NCI-H1930 (cell line): ENCODE results near the gene TMEM9.

ENCODE experiments used
- DNase-seq, 2 experiments: peaks; one replicate each; lab custom pipeline; 2025; lab: John Stamatoyannopoulos, UW

Gene TMEM9

DNA sequence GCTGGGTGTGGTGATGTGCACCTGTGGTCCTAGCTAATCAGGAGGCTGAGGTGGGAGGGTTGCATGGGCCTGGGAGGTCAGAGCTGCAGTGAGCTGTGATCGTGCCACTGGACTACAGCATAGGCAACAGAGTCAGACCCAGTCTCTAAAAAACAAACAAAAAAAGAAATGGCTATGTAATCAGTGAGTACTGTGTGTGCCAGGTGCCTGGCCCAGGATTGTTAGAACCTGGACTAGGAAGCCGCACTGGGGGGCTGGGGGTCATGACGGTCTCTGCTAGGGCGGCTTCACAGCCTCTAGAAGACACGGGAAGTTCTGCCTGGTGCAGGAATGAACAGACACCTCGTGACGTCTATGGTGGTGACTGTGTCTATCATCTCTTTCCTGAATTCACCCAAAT, 8.5 kb downstream of the TMEM9 start:
- DNase-seq, result no peak

DNA sequence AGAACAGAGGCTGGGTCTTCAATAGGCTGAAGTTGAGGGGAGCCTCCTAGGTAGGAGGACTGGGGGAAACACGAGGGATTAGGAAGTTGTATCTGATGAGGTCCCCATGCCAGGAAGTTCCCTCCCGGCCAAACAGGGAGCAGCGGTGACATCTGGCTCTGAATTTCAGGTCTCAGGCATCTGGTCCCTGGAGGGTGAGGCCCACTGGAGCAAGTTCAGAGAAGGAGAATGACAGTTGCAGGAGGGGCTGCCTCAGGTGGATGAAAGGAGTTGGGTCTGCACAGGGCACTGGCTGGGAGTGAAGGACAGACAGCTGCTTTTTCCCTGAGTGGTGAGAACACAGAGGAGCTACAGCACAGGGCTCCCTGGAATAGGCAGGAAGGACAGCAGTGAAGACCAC, 9.1 kb downstream of the TMEM9 start:
- no peak for DNase-seq

DNA sequence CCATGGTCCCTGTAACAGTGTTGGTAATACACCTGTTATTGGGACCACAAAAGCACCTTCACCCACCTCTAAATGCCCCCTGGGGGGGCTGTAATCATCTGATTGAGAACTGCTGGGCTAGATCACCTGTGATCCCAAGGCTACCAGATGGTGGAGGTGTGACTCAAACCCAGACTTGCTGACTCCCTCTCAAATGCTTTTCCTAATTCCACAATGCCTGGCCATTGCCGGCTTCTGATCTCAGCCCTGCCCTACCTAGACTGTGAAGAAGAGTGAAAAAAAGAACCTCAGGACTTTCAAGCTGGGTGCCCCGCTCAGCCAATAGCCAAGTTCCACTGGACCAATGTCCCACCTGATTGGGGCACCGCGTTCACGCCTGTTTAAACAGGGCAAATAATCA, 9.6 kb downstream of the TMEM9 start:
- no peak for DNase-seq

DNA sequence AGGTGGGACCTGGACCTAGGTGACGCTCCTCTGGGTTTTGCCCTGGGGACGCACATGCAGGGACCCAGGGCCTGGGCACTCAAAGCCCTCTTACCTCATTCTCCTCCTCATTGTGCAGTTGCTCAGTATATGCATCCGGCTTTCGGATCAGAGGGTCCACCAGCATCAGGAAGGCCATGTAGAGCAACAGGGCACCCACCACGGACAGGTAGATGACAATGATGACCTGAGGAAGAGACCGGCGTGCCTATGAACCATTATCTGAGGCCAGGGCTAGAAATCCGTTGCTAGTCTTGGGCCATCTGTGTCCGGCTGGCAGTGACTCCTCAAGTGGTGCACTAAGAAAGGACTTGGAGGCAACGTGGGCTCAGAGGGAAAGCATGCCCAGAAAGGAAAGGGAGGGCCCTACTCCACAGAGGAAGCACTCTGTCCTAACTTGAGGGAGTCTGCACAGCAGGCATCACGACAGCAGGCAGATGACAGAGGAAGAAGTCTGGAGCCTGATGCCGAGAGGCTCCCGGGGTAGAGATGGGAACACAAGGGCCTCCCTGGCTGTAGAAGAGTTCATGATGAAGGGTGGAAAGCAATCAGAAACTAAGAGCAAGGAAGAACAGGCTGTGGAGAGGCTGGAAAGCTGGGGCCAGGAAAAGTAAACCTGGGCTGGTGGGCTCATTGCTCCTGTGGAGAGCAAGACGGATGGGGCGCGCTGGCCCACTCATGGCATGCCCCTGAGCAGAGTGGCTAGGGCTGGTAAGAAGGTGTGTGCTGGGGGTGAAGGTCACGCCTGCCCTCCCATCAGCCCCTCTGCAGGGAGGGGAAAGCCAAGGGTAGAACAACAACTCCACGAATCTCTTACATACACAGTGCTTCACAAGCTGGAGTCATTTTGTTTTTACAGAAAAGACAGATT, 10.3 kb downstream of the TMEM9 start:
- DNase-seq, result no peak

DNA sequence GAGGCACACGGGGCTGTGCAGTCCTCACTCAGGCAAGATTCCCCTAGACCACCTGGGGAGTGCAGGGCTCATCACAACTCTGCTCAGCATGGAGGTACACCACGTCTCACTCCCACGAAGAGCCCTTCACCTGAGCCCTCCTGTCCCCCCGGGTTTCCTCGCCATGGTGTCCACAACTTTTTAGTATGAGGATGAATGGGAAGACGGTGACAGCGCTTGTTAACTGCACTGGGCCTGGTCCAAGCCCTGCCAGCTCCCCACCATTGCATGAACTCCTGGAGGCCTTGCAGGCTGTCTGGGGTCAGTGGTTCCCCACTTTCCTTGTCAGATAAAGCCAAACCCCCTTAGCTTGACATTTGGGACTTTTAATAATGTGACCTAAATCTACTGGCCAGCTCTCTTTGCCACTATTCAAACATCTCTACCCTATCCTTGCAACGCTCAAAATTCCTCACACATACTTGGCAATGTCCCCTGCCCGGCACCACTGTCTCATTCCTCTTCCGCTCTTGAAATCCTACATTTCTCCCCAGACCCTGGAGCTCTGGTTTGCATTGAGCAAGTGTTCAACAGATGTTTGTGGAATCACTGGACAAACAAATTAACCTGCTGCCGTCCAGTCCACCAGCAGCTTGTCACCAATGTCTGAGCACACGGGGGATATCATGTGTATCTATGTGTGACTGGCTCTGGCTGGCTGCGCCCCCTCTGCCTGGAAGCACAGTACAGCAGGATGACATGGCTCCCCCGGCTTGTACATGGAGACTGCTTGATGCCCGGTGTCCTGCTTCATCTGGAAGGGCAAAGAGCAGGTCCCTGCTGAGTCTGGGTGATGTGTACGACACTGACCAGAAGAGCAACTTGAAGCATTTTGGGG, 11.2 kb downstream of the TMEM9 start:
- no peak for DNase-seq

DNA sequence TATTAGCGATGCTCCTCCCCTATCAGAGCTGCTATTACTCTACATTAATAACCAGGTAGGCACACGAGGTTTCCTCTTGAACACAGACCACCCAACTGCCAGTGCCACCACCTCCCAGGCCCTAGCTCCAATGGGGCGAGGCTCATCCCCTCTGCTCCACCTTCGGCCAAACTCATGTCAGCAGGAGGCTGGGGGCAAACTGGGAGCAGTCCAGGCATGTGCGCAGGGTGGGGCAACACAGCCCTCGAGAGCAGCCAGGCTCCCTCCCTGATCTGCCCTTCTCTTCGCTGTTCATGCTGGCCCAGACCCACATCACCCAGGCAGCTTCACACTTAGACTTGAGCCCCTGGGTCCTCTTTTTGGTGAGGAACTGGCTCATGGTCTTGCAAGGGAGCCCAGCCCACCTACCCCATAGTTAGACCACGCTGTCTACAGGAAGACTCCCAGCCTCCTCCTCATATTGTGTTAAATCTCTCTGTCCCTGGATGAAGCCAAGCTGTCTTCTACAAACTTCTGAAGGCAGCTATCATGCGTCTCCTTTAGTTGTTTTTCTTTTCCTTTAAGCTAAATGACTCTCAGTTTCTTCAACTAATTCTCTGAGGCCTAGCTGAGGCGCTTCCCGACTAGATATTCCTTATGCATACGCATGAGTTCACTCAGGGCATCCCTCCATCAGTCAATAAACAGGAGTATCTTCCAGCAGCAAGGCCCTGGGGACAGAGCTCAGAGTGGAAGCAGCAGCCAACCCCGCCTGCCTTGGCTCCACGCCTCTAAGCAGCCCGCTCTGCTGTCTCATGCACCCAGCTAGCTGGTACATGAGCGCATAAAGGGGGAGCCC, 12.0 kb downstream of the TMEM9 start:
- DNase-seq, result no peak

DNA sequence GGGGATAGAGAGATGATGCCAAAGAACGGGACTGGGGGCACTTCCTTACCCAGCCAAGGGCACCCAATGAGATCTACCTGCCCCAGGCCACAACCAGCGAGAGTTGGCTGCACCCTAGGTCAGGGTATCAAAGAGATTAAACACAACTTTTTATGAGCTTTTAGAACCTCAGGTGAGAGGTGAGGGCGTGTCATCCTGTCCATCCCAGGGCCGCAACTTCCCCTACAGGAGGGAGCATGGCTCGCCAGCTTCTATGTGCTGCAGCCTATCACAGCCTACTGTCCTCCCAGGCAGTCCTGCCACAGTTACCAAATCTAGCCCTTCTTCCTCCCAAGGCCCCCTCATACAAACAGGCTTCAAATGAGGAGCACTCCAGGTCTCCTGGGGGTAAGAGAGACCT, 12.9 kb downstream of the TMEM9 start:
- DNase-seq, result no peak

DNA sequence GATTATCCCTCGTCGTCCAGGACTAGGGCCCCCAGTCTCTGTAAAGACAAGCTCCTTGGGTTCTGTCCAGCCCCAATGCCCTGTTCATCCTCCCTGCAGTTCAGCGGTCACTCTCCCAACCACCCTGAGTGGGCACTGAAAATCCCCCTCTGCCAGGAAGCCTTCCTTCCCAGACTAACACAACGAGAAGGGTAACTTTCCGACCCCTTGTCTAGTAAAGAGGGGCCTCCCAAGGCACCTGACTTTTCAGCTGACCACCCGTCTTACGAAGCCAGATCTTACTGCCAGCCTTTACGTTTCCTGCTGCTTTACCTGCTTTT, 13.4 kb downstream of the TMEM9 start:
- DNase-seq, result no peak

DNA sequence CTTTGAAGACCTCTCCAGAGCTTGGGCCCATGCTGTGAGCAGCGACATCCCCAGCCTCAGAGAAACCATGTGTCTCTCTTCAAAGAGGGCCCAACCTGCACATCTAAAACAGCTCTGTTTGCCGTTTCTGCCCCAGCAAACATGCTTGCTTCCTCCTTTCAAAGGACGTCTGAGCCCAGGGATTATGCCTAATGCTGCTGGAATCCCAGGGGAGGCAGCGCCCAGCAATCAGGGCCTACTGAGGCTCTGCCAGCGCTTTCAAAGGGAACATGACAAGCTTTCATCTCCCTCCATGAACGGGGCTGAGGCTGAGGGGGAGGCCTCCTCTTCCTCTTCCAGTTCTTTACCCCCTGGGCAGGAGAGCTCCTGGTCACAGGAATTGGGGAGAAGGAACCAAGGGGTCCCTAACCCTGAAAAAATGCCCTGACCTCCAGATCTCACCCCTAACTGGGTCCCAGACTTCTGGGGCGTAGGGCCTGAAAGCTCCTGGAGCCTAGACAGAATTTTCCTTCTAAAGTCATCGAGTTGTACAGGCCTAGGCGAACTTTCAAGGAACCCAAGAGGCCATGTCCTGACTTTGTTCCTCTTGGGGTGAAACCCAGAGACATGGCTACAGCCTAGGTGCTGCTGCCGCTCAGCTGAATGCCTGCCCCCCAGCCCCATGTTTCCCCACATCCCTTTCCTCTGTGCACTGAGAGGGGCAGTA, 13.9 kb downstream of the TMEM9 start:
- DNase-seq, result no peak

DNA sequence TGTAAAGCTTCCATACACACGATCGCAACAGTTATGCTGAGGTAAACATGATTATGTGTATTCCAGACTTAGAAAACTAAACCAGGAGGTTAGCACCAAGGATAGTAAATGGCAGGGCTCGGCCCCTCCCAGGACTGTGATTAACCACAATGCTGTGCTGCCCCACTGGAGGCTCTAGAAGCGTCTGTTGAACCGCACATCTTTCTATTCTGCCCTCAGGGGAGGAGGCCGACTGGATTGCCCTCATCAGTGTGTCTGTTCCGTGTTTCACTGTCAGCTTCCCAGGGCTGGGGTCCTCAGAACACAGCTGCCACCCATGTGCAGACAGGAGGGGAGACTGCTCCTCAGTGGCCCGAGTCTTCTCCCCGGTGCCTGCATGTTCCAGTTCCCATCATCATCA, 14.5 kb downstream of the TMEM9 start:
- DNase-seq, result no peak

DNA sequence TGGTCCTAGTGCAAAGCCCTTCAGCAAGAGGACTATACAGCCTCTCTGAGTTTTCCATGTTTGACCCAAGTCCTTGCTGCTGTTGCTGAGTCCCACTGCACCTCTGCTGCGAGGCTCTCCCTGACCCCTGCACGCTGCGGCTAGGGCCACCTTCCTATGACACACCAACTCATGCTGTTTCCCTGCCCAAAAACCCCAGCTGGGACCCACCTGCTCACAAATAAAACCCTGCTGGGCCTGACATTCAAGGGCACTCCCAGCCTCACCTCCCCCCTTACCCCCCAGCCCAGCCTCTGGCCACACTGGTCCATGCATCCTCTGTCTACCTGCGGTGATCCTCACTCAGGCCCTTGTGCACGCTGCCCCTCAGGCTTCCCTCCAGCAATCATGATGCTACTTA, 15.0 kb downstream of the TMEM9 start:
- DNase-seq, result no peak

DNA sequence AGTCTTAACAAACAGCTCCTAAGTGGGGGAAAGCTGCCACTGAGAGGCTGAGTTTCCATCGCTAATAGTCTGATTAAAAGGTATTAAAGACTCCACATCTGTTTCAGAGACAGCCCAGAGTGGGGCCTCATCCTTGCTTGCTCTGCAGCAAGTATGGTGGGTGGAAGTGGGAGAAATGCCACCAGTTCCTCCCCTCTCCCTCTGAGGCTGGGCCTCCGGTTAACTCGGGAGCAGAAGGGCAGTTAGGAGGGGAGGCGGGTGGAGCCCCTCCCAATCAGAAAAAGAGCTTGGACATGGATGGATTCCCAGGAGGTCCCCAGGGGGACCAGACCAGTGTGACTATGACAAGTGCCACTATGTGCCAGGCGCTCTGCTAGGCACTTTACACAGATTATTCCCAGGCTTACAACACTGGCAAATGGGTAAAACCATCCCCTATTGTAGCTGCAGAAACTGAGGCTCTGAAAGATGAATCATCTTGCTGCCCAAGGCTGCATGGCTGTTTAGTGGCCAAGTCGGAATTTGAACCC, 15.9 kb downstream of the TMEM9 start:
- DNase-seq, result no peak

DNA sequence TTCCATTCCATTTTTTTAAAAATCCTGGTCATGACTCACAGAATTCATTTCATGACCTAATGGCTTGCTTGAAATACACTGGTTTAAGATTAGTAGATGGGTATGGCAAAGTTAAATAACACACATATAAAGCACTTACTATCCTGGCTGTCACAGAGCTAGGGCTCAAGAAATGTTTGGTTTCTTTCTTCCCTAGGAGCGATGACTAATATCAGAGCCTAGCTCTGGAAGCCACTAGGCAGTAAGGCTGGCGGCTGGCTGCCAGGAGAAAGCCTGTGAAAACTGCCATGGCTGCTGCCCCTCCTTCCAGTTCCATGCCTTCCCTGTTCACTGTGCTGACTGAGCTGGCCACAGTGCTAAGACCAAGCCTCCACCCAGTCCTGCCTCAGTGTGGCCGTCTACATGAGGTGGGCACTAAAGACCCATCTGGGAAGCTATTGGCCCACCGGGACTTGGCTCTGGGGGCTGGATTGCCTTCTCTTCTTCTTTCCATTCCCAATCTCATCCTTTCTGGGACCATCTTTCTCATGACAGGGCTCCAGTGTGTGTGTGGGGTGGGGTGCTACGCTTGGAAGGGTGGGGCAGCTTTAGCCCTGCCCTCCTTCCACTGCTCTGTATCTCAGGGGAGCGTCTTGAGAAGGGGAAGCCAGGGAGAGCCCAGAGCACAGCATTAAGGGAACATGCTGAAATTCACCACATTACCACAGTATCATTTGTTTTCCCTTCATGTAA, 16.5 kb downstream of the TMEM9 start:
- DNase-seq, result no peak

DNA sequence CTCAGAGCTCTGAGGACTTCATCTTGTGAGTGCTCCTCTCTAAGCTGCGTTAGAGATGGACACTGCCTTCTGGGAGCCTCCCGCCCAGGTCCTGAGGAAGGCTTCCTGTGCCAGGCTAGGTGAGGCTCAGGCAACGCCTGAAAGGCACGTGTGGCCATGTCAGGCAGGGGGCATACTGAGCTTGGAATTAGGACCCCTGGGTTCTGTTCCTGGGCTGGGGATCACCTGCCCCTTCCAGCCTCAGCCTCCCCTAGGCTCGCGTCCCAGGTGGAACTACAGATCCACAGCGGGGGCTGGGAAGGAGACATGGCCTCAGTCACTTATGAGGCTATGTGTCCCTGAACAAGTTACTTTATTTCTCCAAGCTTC, 17.3 kb downstream of the TMEM9 start:
- no peak for DNase-seq

DNA sequence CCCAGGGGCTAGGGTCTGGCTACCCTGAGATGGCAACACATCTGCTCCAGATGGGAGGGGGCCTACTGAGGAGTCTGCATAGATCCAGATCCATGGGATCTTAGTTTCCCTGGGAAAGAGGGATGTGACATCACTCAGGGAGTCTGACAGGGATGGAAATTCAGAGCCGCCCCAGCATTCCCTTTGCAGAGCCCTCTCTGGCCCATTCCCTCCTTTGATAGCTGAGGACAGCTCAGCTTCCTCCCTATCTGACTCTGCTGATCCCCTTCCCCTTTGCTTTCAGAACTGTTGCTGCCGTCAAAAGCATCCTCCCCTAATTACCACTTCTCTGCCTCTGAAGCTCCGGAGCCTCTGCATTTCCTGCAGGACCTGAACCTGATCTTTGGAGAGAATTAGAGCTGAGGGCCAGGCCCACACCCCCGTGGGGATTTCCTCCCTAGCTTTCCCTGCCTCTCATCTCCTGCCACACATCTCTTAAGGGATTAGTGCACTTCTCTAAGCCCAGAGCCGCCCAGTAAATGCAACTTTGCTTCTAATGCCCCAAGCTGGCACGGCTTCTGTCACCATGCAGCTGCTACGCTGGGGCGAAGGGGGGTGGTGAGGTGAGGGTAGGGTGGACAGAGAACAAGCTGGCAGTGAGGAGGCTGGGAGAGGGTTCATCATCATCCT, 17.8 kb downstream of the TMEM9 start:
- DNase-seq, result no peak

DNA sequence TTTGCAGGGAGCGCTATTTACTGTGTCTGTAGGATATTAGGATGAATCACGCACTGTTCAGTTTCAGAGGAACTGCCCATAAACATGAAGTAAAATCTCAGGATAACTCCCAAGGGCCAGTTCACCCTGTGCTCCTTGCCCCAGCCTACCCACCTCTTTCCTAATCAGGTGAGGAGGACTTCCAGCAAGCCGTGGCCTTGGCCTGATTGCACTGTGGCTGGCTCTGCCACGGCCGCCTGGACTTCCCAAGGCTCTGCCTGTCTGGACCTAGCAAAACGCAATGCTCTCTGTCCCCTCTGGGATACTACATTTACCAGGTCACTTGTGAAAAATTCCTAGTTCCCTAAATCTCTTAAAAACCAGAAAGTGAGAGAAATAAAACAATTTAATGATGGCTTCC, 19.9 kb downstream of the TMEM9 start:
- no peak for DNase-seq

DNA sequence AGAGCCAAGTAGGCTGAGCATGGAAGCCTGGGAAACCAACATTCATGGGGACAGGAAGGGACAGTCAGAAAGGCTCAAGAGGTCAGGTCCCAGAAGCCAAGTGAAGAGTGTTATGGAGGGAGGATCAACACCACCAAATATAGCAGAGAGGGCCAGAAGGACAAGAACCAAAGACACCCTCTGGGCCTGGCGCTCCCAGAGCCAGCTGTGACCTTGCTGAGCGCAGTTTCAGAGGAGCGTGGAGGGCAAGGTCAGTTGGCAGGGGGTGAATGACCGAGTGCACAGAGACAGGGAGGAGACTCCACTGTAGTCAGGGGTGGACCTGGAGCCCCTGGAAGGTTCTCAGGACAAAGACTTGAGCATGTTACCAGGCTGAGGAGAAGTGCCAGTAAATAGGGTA, 22.9 kb downstream of the TMEM9 start:
- DNase-seq, result no peak

DNA sequence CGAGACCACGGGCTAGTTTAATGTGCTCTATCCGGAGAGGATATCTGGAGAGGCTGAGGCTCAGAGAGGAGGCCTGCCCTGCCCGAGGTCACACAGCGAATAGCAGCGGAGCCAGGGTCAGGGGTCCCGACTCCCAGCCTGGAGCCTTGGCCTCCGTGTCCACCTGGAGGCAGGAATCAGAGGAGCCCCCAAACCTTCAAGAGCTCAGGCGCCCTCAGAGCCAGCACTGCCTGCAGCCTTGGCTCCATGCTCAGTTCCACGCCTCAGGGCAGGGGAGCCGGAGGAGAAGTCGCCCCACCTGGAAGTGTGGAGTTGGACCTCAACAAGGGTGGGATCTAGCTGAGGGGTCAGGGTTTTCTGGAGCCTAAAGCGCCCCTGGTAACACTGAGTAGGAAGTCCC, 25.3 kb downstream of the TMEM9 start:
- DNase-seq, result no peak

DNA sequence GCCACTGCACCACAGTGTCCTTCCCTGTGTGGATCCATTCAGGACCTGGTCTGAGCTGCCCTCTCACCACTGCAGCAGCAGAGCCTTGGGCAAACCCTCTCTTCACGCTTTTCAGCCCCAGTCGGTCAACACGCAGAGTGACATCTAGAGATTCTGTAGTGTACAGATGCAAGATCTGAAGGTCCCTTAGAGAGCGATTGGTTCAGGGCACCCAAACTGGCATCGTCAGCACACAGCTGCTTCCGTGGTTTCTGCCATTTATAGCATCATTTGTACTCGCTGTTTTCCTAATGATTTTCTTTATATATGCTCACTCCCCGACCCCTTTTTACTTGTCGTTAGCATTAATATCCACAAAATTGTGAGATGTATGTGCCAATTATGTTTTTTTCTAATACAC, 25.8 kb downstream of the TMEM9 start:
- DNase-seq, result no peak

DNA sequence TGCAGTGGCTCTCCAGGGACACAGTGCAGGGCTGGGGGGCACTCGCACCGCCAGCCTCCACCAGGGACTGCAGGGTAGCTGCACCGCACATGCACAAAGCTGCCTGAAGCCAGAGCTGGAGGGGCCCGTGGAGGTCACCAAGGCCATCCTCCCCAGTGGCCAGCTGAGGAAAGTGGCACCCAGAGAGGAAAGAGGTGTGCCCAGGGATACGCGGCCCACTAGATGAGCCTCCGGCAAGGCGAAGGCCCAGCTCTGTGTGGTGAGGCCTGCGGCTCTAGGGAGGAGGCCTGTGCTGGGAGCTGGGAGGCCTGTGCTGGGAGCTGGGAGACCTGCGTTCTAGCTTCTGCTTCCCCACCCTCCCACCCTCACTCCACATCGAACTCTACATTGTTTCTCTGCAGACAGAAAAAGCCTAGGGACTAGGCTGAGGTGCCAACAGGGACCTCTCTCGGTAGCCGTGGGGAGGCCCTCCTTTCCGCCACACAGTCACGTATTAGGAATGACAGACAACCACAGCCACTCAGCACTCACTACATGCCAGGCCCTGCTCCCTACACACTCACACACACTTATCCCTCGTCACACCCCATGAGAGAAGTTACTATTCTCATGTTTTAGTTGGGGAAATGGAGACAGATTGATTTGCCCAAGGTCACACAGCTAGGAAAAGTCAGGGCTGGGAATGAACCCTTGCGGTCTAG, 26.4 kb downstream of the TMEM9 start:
- no peak for DNase-seq
